ENCODE results near the gene TUBG2. TPM values are rescaled to one million over a fixed set of nuclear protein-coding genes. Genes with fewer than 3 reads are reported as not detected.

The TUBG2 gene
- total RNA-seq, 1 experiment from 2014 or later: 20.4 TPM

DNA sequence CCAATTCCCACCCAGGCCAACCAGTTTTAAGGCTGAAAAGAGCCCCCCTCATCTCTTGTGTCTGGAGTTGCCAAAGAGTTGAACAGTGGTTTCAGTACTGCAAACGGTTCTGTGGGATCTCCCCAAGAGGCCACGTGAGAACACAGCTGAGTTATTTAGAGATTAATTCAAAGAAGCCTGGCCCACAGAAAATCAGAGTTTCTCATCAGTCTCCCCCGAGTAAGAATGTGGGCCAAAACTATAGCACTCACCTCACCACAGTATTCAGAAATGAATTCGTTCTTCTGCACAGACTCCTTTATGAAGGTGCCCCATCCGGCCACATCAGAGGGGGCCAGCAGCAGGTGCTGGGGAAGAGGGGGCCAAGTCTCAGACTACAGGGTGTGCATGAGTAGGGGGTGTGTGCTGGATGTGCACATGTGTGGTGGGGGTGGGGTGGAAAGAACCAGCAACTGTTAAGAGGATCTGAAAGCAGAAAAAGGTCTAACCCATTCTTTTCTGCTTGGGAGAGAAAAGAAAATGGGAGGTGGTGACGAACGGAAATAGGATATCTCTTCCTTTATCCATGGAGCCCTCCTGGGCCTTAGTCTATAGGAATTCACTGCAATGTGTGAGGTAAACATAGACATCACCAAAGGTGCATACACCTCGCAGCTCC is 45.9 kb downstream of the TUBG2 start:
- Histone ChIP-seq H2AK5ac (ENCODE audit: insufficient read length, low read length) (no peak overlapping the region), H3K27ac (ENCODE audit: insufficient read length, low read depth, low read length) (no peak overlapping the region), H3K18ac (ENCODE audit: insufficient read length, low read depth, low read length) (no peak overlapping the region), H4K8ac (replicated peaks; ENCODE audit: insufficient read length, low read depth, low read length) (no peak overlapping the region), H3K9ac (ENCODE audit: extremely low read depth, insufficient read length, low read length) (no peak overlapping the region), H3T11ph (ENCODE audit: low read length) (no peak overlapping the region), H2BK20ac (ENCODE audit: low read depth, low read length, poor library complexity, severe bottlenecking) (no peak overlapping the region), H3K9me3 (ENCODE audit: control insufficient read depth, low read depth, low read length) (no peaks in the 10 kb centered on the region), H3K23me2 (ENCODE audit: insufficient read length, low read depth, low read length, poor library complexity, severe bottlenecking) (no peaks in the 10 kb centered on the region), H4K5ac (ENCODE audit: insufficient read length, low read depth, low read length) (no peak overlapping the region), H2BK120ac (ENCODE audit: low read depth, low read length, poor library complexity, severe bottlenecking) (no peak overlapping the region), H4K20me1 (ENCODE audit: control insufficient read depth, insufficient read depth, insufficient read length) (no peaks in the 10 kb centered on the region), H3K4me2 (ENCODE audit: insufficient read depth, insufficient read length, low read length) (no peak overlapping the region), H2BK15ac (ENCODE audit: low read depth, low read length) (no peak overlapping the region), H2BK5ac (ENCODE audit: insufficient read length, low read length) (no peak overlapping the region), H3K79me2 (ENCODE audit: insufficient read depth, low read length) (no peaks in the 10 kb centered on the region), H3K14ac (ENCODE audit: insufficient read depth, low read length) (no peak overlapping the region), H2AFZ (ENCODE audit: low read length) (no peak overlapping the region), H3K79me1 (ENCODE audit: insufficient read depth, low read depth, low read length, poor library complexity, severe bottlenecking) (no peaks in the 10 kb centered on the region), H3K27me3 (ENCODE audit: insufficient read depth, low read length) (no peaks in the 10 kb centered on the region), H3K56ac (ENCODE audit: insufficient read length, low read depth, low read length) (no peak overlapping the region), H3K4ac (ENCODE audit: low read depth, low read length) (no peak overlapping the region), H2BK12ac (ENCODE audit: insufficient read length, low read depth, low read length) (no peak overlapping the region), H3K23ac (ENCODE audit: insufficient read length, low read depth, low read length) (no peak overlapping the region), H4K91ac (ENCODE audit: insufficient read length, low read depth, low read length) (no peak overlapping the region), H3K4me1 (ENCODE audit: insufficient read depth, low read length) (no peaks in the 10 kb centered on the region)
- Mint-ChIP-seq H3K27me3 (ENCODE audit: low read depth) (no peaks in the 10 kb centered on the region), H3K27ac (no peak overlapping the region), H3K36me3 (ENCODE audit: insufficient read depth in 1 of 3, low read depth in 3 of 3) (peaks cover 12 to 68% (median 64%) of the 10 kb centered on the region in 3 experiments; a peak in 6 of 7 replicates), H3K4me3 (no peak overlapping the region), H3K4me1 (peaks cover 0 to 9% of the 10 kb centered on the region in 2 experiments; a peak in 2 of 4 replicates), H3K9me3 (no peaks in the 10 kb centered on the region)
- no peak for DNase-seq
- TF ChIP-seq, protein P1, sequence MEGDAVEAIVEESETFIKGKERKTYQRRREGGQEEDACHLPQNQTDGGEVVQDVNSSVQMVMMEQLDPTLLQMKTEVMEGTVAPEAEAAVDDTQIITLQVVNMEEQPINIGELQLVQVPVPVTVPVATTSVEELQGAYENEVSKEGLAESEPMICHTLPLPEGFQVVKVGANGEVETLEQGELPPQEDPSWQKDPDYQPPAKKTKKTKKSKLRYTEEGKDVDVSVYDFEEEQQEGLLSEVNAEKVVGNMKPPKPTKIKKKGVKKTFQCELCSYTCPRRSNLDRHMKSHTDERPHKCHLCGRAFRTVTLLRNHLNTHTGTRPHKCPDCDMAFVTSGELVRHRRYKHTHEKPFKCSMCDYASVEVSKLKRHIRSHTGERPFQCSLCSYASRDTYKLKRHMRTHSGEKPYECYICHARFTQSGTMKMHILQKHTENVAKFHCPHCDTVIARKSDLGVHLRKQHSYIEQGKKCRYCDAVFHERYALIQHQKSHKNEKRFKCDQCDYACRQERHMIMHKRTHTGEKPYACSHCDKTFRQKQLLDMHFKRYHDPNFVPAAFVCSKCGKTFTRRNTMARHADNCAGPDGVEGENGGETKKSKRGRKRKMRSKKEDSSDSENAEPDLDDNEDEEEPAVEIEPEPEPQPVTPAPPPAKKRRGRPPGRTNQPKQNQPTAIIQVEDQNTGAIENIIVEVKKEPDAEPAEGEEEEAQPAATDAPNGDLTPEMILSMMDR (conservative IDR thresholded peaks at IDR 0.05): no peak
- no CpG with 5 or more reads among the region's 8 CpGs for WGBS (ENCODE audit: extremely low coverage, insufficient read length, low lambda C conversion rate)

Measured in H9 (cell line).